VCaP (cell line): ENCODE results near the gene MCCC2.

Experiments used
- H3K27ac ChIP-seq: fragments of 450-650 bp; 2 replicates; pipeline ENCODE4 v1.5.1; 2017
- CTCF ChIP-seq: fragments of 450-650 bp; conservative IDR thresholded peaks from 2 replicates; pipeline ENCODE4 v1.5.1; 2017; ENCODE audit warnings: mild to moderate bottlenecking, moderate library complexity

The MCCC2 gene

GRCh38 chr5:71706906-71707305 lies 119.8 kb downstream of the MCCC2 start:
- no peak overlapping the region for H3K27ac ChIP-seq
- TF ChIP-seq CTCF = no peak
